Neural cell (in vitro differentiated cells): ENCODE results near the gene MAGI1. TPM values are rescaled to one million over a fixed set of nuclear protein-coding genes. Genes with fewer than 3 reads are reported as not detected.

Experiments
- H2AFZ ChIP-seq: fragments of 200-600, 300-800 bp; sonication (generic), shearing (Covaris generic); 2 replicates; pipeline ENCODE4 v1.6.0; 2014; ENCODE audit warnings: low read depth, mild to moderate bottlenecking, antibody characterized with exemption, low read length, moderate library complexity
- H3F3A ChIP-seq: fragments of 200-600 bp; shearing (Covaris generic); 2 replicates; pipeline ENCODE4 v1.6.1; 2016; ENCODE audit warnings: mild to moderate bottlenecking, moderate library complexity, mixed read lengths, antibody characterized with exemption, low read length; ENCODE audit not compliant: insufficient read depth, poor library complexity, severe bottlenecking
- H3K27ac ChIP-seq: fragments of 200-600, 300-800 bp; sonication (generic), shearing (Covaris generic); 2 replicates; pipeline ENCODE4 v1.5.1; 2014; ENCODE audit warnings: mild to moderate bottlenecking, low read length, moderate library complexity
- H3K27me3 ChIP-seq: fragments of 300-800, 200-600 bp; sonication (generic), shearing (Covaris generic); 2 replicates; pipeline ENCODE4 v1.6.0; 2014; ENCODE audit warnings: mild to moderate bottlenecking, low read depth, low read length, moderate library complexity; ENCODE audit not compliant: insufficient read depth
- H3K36me3 ChIP-seq: fragments of 300-800, 200-600 bp; sonication (generic), shearing (Covaris generic); 2 replicates; pipeline ENCODE4 v1.5.1; 2014; ENCODE audit warnings: mild to moderate bottlenecking, antibody characterized with exemption, low read length, moderate library complexity; ENCODE audit not compliant: insufficient read depth
- H3K4me2 ChIP-seq: fragments of 300-800, 200-600 bp; sonication (generic), shearing (Covaris generic); 2 replicates; pipeline ENCODE4 v1.6.0; 2014; ENCODE audit warnings: mild to moderate bottlenecking, low read length
- H3K4me3 ChIP-seq: fragments of 300-800, 200-600 bp; sonication (generic), shearing (Covaris generic); 2 replicates; pipeline ENCODE4 v1.5.1; 2014; ENCODE audit warnings: mild to moderate bottlenecking, low read length, moderate library complexity
- H3K79me2 ChIP-seq: fragments of 200-600 bp; shearing (Covaris generic); replicated peaks from 2 replicates; pipeline ENCODE4 v1.6.0; 2014; ENCODE audit warnings: mild to moderate bottlenecking, low read length, moderate library complexity; ENCODE audit not compliant: insufficient read depth
- H3K9ac ChIP-seq: fragments of 300-800, 200-600 bp; sonication (generic), shearing (Covaris generic); 2 replicates; pipeline ENCODE4 v1.6.1; 2016; ENCODE audit warnings: mild to moderate bottlenecking, low read length, mixed read lengths
- H3K9me2 ChIP-seq: fragments of 200-600 bp; shearing (Covaris generic); 2 replicates; pipeline ENCODE4 v1.6.1; 2016; ENCODE audit warnings: mild to moderate bottlenecking, low read length, mixed read lengths; ENCODE audit not compliant: insufficient read depth
- H3K9me3 ChIP-seq: fragments of 200-600, 300-800 bp; sonication (generic), shearing (Covaris generic); 2 replicates; pipeline ENCODE4 v1.6.1; 2016; ENCODE audit warnings: mild to moderate bottlenecking, mixed run types, low read length, moderate library complexity, mixed read lengths
- H4K20me1 ChIP-seq: fragments of 200-600 bp; shearing (Covaris generic); 2 replicates; pipeline ENCODE4 v1.6.1; 2016; ENCODE audit warnings: mild to moderate bottlenecking, mixed run types; ENCODE audit not compliant: insufficient read depth
- CTCF ChIP-seq: fragments of 450-650 bp; IDR thresholded peaks from 2 replicates; pipeline ENCODE4 v1.5.1; 2014; ENCODE audit warnings: antibody characterized with exemption, mild to moderate bottlenecking, moderate library complexity; ENCODE audit not compliant: poor library complexity, severe bottlenecking
- EP300 ChIP-seq: fragments of 450-650 bp; conservative IDR thresholded peaks from 2 replicates; pipeline ENCODE4 v1.6.1; 2014; ENCODE audit warnings: antibody characterized with exemption, mild to moderate bottlenecking, moderate library complexity; ENCODE audit not compliant: poor library complexity, severe bottlenecking
- EZH2 ChIP-seq: fragments of 200-600, 300-800 bp; shearing (Covaris generic), sonication (generic); IDR thresholded peaks from 2 replicates; pipeline ENCODE4 v1.6.1; 2014; ENCODE audit warnings: antibody characterized with exemption, low read length, borderline replicate concordance, mild to moderate bottlenecking; ENCODE audit not compliant: insufficient read depth, poor library complexity, severe bottlenecking
- MXI1 ChIP-seq: fragments of 450-650 bp; conservative IDR thresholded peaks from 2 replicates; pipeline ENCODE4 v1.6.1; 2014; ENCODE audit warnings: antibody characterized with exemption, mild to moderate bottlenecking; ENCODE audit not compliant: poor library complexity, severe bottlenecking
- POLR2AphosphoS5 ChIP-seq: IDR thresholded peaks from 2 replicates; pipeline ENCODE4 v1.6.1; 2012
- RAD21 ChIP-seq: fragments of 450-650 bp; conservative IDR thresholded peaks from 2 replicates; pipeline ENCODE4 v1.6.1; 2014; ENCODE audit warnings: antibody characterized with exemption, mild to moderate bottlenecking, moderate library complexity
- REST ChIP-seq: IDR thresholded peaks from 2 replicates; pipeline ENCODE4 v1.6.1; 2012; ENCODE audit warnings: borderline replicate concordance
- SMC3 ChIP-seq: fragments of 450-650 bp; conservative IDR thresholded peaks from 2 replicates; pipeline ENCODE4 v1.6.1; 2014; ENCODE audit warnings: antibody characterized with exemption, mild to moderate bottlenecking, moderate library complexity; ENCODE audit not compliant: poor library complexity
- TAF1 ChIP-seq: IDR thresholded peaks from 2 replicates; pipeline ENCODE4 v1.6.1; 2012; ENCODE audit warnings: low read depth
- polyA plus RNA-seq: library from polyadenylated mRNA; depleted of rRNA; stranded (reverse); fragments of >200 nt; gene quantifications from 2 replicates; pipeline ENCODE4 v1.2.3, GENCODE V29; 2014

The MAGI1 gene
- polyA plus RNA-seq, 1 donor from 2014 or later: 44.7 TPM

GRCh38 chr3:65702202-65702601 is 336.5 kb downstream of the MAGI1 start:
- Histone ChIP-seq H3K9ac (no peak overlapping the region), H3K4me2 (no peak overlapping the region), H3K27ac (no peak overlapping the region), H3K27me3 (no peaks in the 10 kb centered on the region), H3K4me3 (no peak overlapping the region), H4K20me1 (no peaks in the 10 kb centered on the region), H3K79me2 (no peaks in the 10 kb centered on the region), H3F3A (no peaks in the 10 kb centered on the region), H3K9me3 (no peaks in the 10 kb centered on the region), H3K36me3 (no peaks in the 10 kb centered on the region), H3K9me2 (no peaks in the 10 kb centered on the region), H2AFZ (no peak overlapping the region)
- TF ChIP-seq REST: no peak
- TF ChIP-seq EP300: no peak
- no peak for TF ChIP-seq TAF1
- TF ChIP-seq SMC3: no peak
- no peak for TF ChIP-seq MXI1
- TF ChIP-seq CTCF: no peak
- no peak for TF ChIP-seq POLR2AphosphoS5
- no peak for TF ChIP-seq EZH2
- TF ChIP-seq RAD21: no peak

GRCh38 chr3:65701516-65701915 is 337.2 kb downstream of the MAGI1 start:
- Histone ChIP-seq H2AFZ (no peak overlapping the region), H3K9me2 (no peaks in the 10 kb centered on the region), H3K27me3 (no peaks in the 10 kb centered on the region), H3K36me3 (no peaks in the 10 kb centered on the region), H3K4me2 (no peak overlapping the region), H3K9ac (no peak overlapping the region), H3K4me3 (no peak overlapping the region), H3K27ac (no peak overlapping the region), H3K79me2 (no peaks in the 10 kb centered on the region), H3F3A (no peaks in the 10 kb centered on the region), H3K9me3 (no peaks in the 10 kb centered on the region), H4K20me1 (no peaks in the 10 kb centered on the region)
- TF ChIP-seq EZH2 (no peak), POLR2AphosphoS5 (no peak), TAF1 (no peak), EP300 (no peak), REST (no peak), SMC3 (no peak), RAD21 (no peak), MXI1 (no peak), CTCF (no peak)
